ENCODE measurements around the gene MEAF6.
"Not testable (repeated sequence)": the region's sequence is repeated elsewhere in the genome, so short reads cannot be mapped to it uniquely, and the experiment has no call there.

Gene MEAF6

GRCh38 chr1:37529888-37530287, 15.3 kb upstream of the MEAF6 start:
- DNase-seq = not testable (repeated sequence)

GRCh38 chr1:37519613-37520012, 5.0 kb upstream of the MEAF6 start:
- no peak for DNase-seq

- not testable (repeated sequence) for DNase-seq
Observed at GRCh38 chr1:37518929-37519328, 4.4 kb upstream of the MEAF6 start.

- DNase-seq = not testable (repeated sequence)
Observed at GRCh38 chr1:37518241-37518640, 3.7 kb upstream of the MEAF6 start.

- DNase-seq = no peak
Observed at GRCh38 chr1:37517569-37517968, 3.0 kb upstream of the MEAF6 start.

GRCh38 chr1:37515185-37516034, 844 bp upstream of the MEAF6 start:
- no peak for DNase-seq

- peak; percentile 2 for DNase-seq
Observed at GRCh38 chr1:37513795-37514349, 694 bp downstream of the MEAF6 start.

GRCh38 chr1:37509181-37509580, 5.4 kb downstream of the MEAF6 start:
- peak; percentile 32 for DNase-seq

GRCh38 chr1:37506740-37507139, 7.8 kb downstream of the MEAF6 start:
- DNase-seq = no peak

- not testable (repeated sequence) for DNase-seq
Observed at GRCh38 chr1:37502791-37503190, 11.8 kb downstream of the MEAF6 start.

- DNase-seq = no peak
Observed at GRCh38 chr1:37502104-37502503, 12.5 kb downstream of the MEAF6 start.

- no peak for DNase-seq
Observed at GRCh38 chr1:37501661-37502060, 12.9 kb downstream of the MEAF6 start.

GRCh38 chr1:37498872-37499617, 15.5 kb downstream of the MEAF6 start:
- DNase-seq = no peak

- DNase-seq = no peak
Observed at GRCh38 chr1:37497832-37498231, 16.7 kb downstream of the MEAF6 start.

- no peak for DNase-seq
Observed at GRCh38 chr1:37495875-37496274, 18.7 kb downstream of the MEAF6 start.

- no peak for DNase-seq
Observed at GRCh38 chr1:37493336-37494098, 21.0 kb downstream of the MEAF6 start.

GRCh38 chr1:37487619-37487984, 27.0 kb downstream of the MEAF6 start:
- DNase-seq = no peak

GRCh38 chr1:37486680-37487618, 27.6 kb downstream of the MEAF6 start:
- DNase-seq = peak; percentile 65

- DNase-seq = no peak
Observed at GRCh38 chr1:37485902-37486679, 28.5 kb downstream of the MEAF6 start.

- DNase-seq = no peak
Observed at GRCh38 chr1:37484325-37485051, 30.1 kb downstream of the MEAF6 start.
